A673 (cell line): Measurements from ENCODE around the gene OR51B2.

ENCODE experiments used
- EZH2 ChIP-seq: fragments of 200-600 bp; sonication (generic); IDR thresholded peaks from 2 replicates; pipeline ENCODE4 v1.6.1; 2017; ENCODE audit warnings: borderline replicate concordance, low read depth, mild to moderate bottlenecking, mixed read lengths, antibody characterized with exemption, low read length; ENCODE audit not compliant: poor library complexity, severe bottlenecking
- TF ChIP-seq, protein P1 (sequence below): fragments of 300-800, 200-600 bp; sonication (generic); conservative IDR thresholded peaks from 2 replicates; pipeline ENCODE4 v1.5.1; 2017; ENCODE audit warnings: low read depth, mild to moderate bottlenecking, antibody characterized with exemption, low read length, moderate library complexity, mixed read lengths

DNA sequence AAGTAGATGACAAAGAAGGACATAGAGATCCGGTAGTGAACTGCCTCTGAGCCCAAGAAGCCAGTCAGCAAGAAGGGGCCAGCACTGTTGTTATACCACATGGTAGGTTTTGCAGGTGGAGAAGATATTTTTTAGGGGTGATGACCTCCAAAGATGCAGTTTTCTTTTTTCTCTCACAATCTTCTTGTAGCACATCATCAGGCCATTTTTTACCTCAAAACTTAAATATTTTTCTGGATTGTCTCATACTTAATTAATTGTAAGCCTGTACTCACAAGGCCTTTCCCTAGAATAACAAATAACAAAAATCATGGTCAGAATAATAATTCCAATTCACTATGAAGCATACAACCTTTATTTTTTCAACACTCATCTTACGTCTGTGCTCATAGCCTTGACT is 22.3 kb downstream of the OR51B2 start, which contains the start of gene OR51B4:
- no peak for TF ChIP-seq EZH2
- TF ChIP-seq, protein P1, sequence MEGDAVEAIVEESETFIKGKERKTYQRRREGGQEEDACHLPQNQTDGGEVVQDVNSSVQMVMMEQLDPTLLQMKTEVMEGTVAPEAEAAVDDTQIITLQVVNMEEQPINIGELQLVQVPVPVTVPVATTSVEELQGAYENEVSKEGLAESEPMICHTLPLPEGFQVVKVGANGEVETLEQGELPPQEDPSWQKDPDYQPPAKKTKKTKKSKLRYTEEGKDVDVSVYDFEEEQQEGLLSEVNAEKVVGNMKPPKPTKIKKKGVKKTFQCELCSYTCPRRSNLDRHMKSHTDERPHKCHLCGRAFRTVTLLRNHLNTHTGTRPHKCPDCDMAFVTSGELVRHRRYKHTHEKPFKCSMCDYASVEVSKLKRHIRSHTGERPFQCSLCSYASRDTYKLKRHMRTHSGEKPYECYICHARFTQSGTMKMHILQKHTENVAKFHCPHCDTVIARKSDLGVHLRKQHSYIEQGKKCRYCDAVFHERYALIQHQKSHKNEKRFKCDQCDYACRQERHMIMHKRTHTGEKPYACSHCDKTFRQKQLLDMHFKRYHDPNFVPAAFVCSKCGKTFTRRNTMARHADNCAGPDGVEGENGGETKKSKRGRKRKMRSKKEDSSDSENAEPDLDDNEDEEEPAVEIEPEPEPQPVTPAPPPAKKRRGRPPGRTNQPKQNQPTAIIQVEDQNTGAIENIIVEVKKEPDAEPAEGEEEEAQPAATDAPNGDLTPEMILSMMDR = no peak
